ENCODE results near the gene AFF1.

- TF ChIP-seq EP300 (IDR thresholded peaks at IDR 0.05), result no peak
- TF ChIP-seq, protein P1, sequence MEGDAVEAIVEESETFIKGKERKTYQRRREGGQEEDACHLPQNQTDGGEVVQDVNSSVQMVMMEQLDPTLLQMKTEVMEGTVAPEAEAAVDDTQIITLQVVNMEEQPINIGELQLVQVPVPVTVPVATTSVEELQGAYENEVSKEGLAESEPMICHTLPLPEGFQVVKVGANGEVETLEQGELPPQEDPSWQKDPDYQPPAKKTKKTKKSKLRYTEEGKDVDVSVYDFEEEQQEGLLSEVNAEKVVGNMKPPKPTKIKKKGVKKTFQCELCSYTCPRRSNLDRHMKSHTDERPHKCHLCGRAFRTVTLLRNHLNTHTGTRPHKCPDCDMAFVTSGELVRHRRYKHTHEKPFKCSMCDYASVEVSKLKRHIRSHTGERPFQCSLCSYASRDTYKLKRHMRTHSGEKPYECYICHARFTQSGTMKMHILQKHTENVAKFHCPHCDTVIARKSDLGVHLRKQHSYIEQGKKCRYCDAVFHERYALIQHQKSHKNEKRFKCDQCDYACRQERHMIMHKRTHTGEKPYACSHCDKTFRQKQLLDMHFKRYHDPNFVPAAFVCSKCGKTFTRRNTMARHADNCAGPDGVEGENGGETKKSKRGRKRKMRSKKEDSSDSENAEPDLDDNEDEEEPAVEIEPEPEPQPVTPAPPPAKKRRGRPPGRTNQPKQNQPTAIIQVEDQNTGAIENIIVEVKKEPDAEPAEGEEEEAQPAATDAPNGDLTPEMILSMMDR (IDR thresholded peaks at IDR 0.05), result no peak
- no peak for TF ChIP-seq POLR2A (IDR thresholded peaks at IDR 0.05)
- TF ChIP-seq POLR2AphosphoS5 (IDR thresholded peaks at IDR 0.05), result no peak
These were observed 109.9 kb downstream of the AFF1 start for GRCh38 chr4:87044511-87045233.
